Measurements from ENCODE around the gene GSK3B.

Gene GSK3B

DNA sequence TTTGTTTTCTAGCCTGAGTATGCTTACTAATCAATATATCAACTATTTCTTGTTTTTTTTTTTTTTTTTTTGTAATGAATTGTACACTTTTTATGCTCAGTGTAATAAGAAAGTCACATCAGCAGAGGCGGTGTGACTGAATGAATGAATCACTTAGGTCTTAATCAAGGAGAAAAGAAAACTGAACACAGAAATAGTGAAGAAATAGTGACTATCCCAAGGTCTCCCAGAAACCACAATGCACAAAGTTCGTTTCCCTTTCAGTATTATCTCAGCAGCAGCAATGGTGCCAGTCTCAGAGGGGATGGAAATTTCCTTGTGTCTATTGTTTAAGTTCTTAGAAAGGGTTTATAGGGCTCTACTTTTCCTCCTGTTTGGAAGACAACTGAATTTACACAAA is 231.6 kb downstream of the GSK3B start:
- Histone ChIP-seq H4K20me1 (ENCODE audit: insufficient read depth, low read length) (no peaks in the 10 kb centered on the region), H3K4me3 (ENCODE audit: low read length) (no peak overlapping the region), H2AFZ (ENCODE audit: low read length) (no peak overlapping the region), H3K36me3 (replicated peaks; ENCODE audit: insufficient read depth, low read length) (peaks cover 9% of the 10 kb centered on the region), H3K4me2 (ENCODE audit: low read depth, low read length) (no peak overlapping the region), H3K9me3 (replicated peaks; ENCODE audit: insufficient read depth, low read length) (no peaks in the 10 kb centered on the region), H3F3A (ENCODE audit: insufficient read depth, low read length) (no peaks in the 10 kb centered on the region), H3K79me2 (ENCODE audit: low read length) (no peaks in the 10 kb centered on the region), H3K4me1 (ENCODE audit: low read length) (no peaks in the 10 kb centered on the region), H3K9ac (ENCODE audit: low read length) (no peak overlapping the region), H3K9me2 (replicated peaks; ENCODE audit: insufficient read depth, low read length) (no peaks in the 10 kb centered on the region), H3K27me3 (replicated peaks; ENCODE audit: insufficient read depth, low read length) (no peaks in the 10 kb centered on the region), H3K27ac (ENCODE audit: low read length) (no peak overlapping the region)
- TF ChIP-seq EZH2 (optimal IDR thresholded peaks at IDR 0.05; ENCODE audit: low read depth, low read length) (no peak), EZH2phosphoT487 (IDR thresholded peaks at IDR 0.05; ENCODE audit: low read length) (no peak)
- TF ChIP-seq, protein P1, sequence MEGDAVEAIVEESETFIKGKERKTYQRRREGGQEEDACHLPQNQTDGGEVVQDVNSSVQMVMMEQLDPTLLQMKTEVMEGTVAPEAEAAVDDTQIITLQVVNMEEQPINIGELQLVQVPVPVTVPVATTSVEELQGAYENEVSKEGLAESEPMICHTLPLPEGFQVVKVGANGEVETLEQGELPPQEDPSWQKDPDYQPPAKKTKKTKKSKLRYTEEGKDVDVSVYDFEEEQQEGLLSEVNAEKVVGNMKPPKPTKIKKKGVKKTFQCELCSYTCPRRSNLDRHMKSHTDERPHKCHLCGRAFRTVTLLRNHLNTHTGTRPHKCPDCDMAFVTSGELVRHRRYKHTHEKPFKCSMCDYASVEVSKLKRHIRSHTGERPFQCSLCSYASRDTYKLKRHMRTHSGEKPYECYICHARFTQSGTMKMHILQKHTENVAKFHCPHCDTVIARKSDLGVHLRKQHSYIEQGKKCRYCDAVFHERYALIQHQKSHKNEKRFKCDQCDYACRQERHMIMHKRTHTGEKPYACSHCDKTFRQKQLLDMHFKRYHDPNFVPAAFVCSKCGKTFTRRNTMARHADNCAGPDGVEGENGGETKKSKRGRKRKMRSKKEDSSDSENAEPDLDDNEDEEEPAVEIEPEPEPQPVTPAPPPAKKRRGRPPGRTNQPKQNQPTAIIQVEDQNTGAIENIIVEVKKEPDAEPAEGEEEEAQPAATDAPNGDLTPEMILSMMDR (IDR thresholded peaks at IDR 0.05; ENCODE audit: low read length), result no peak
- no peak for DNase-seq

- no peak for DNase-seq
- Histone ChIP-seq H3K79me2 (ENCODE audit: low read length) (no peaks in the 10 kb centered on the region), H3K4me2 (ENCODE audit: low read depth, low read length) (no peak overlapping the region), H3K27ac (ENCODE audit: low read length) (no peak overlapping the region), H3K9ac (ENCODE audit: low read length) (no peak overlapping the region), H3F3A (ENCODE audit: insufficient read depth, low read length) (no peaks in the 10 kb centered on the region), H2AFZ (ENCODE audit: low read length) (no peak overlapping the region), H4K20me1 (ENCODE audit: insufficient read depth, low read length) (no peaks in the 10 kb centered on the region), H3K9me3 (replicated peaks; ENCODE audit: insufficient read depth, low read length) (no peaks in the 10 kb centered on the region), H3K4me3 (ENCODE audit: low read length) (no peak overlapping the region), H3K27me3 (replicated peaks; ENCODE audit: insufficient read depth, low read length) (no peaks in the 10 kb centered on the region), H3K36me3 (replicated peaks; ENCODE audit: insufficient read depth, low read length) (peaks cover 9% of the 10 kb centered on the region), H3K9me2 (replicated peaks; ENCODE audit: insufficient read depth, low read length) (no peaks in the 10 kb centered on the region), H3K4me1 (ENCODE audit: low read length) (no peaks in the 10 kb centered on the region)
- no peak for TF ChIP-seq EZH2 (optimal IDR thresholded peaks at IDR 0.05; ENCODE audit: low read depth, low read length)
- TF ChIP-seq EZH2phosphoT487 (IDR thresholded peaks at IDR 0.05; ENCODE audit: low read length), result no peak
- TF ChIP-seq, protein P1 (IDR thresholded peaks at IDR 0.05; ENCODE audit: low read length), result no peak
Measured at GRCh38 chr3:119861681-119862080, 232.6 kb downstream of the GSK3B start.

- Histone ChIP-seq H3K4me1 (ENCODE audit: low read length) (no peaks in the 10 kb centered on the region), H3K36me3 (replicated peaks; ENCODE audit: insufficient read depth, low read length) (peaks cover 9% of the 10 kb centered on the region), H4K20me1 (ENCODE audit: insufficient read depth, low read length) (no peaks in the 10 kb centered on the region), H3K9me2 (replicated peaks; ENCODE audit: insufficient read depth, low read length) (no peaks in the 10 kb centered on the region), H3K79me2 (ENCODE audit: low read length) (no peaks in the 10 kb centered on the region), H3K9me3 (replicated peaks; ENCODE audit: insufficient read depth, low read length) (no peaks in the 10 kb centered on the region), H2AFZ (ENCODE audit: low read length) (no peak overlapping the region), H3K27me3 (replicated peaks; ENCODE audit: insufficient read depth, low read length) (no peaks in the 10 kb centered on the region), H3K27ac (ENCODE audit: low read length) (no peak overlapping the region), H3K4me2 (ENCODE audit: low read depth, low read length) (no peak overlapping the region), H3F3A (ENCODE audit: insufficient read depth, low read length) (no peaks in the 10 kb centered on the region), H3K4me3 (ENCODE audit: low read length) (no peak overlapping the region), H3K9ac (ENCODE audit: low read length) (no peak overlapping the region)
- TF ChIP-seq, protein P1 (IDR thresholded peaks at IDR 0.05; ENCODE audit: low read length), result no peak
- TF ChIP-seq EZH2 (optimal IDR thresholded peaks at IDR 0.05; ENCODE audit: low read depth, low read length), result no peak
- no peak for TF ChIP-seq EZH2phosphoT487 (IDR thresholded peaks at IDR 0.05; ENCODE audit: low read length)
- no peak for DNase-seq
Measured at GRCh38 chr3:119859728-119860127, 234.5 kb downstream of the GSK3B start.
